Prostate gland (tissue), 2 donors: ENCODE results near the gene SPOUT1. TPM values are rescaled to one million over a fixed set of nuclear protein-coding genes. Genes with fewer than 3 reads are reported as not detected.
A peak's percentile ranks its signal among the peaks of the same experiment; 100 is the strongest.

Experiments
- DNase-seq: peaks from one replicate; pipeline ENCODE4 v3.0.0-alpha.2; 2019; ENCODE audit warnings: low spot score
- H3K27ac ChIP-seq, 2 donors: fragments of 200-600 bp; sonication (generic); 2 replicates each; pipeline ENCODE4 v1.5.1; 2017 to 2019
- H3K27me3 ChIP-seq: fragments of 200-600 bp; sonication (generic); replicated peaks from 2 replicates; pipeline ENCODE4 v1.5.1; 2019; ENCODE audit not compliant: insufficient read depth
- H3K36me3 ChIP-seq, 2 donors: fragments of 200-600 bp; sonication (generic); 1 replicate in 1 of 2; 2 replicates in 1 of 2; pipeline versions ENCODE4 v1.5.1 to v1.8.1; 2017 to 2019
- H3K4me1 ChIP-seq: fragments of 200-600 bp; sonication (generic); replicated peaks from 2 replicates; pipeline ENCODE4 v1.5.1; 2019
- H3K4me3 ChIP-seq, 2 donors: fragments of 200-600 bp; sonication (generic); 2 replicates each; pipeline ENCODE4 v1.5.1; 2017 to 2019
- H3K9me3 ChIP-seq: fragments of 200-600 bp; sonication (generic); 2 replicates; pipeline ENCODE4 v1.5.1; 2017
- POLR2A ChIP-seq: fragments of 450-650 bp; IDR thresholded peaks from one replicate; pipeline ENCODE4 v1.6.1; 2016; ENCODE audit warnings: antibody characterized with exemption, mild to moderate bottlenecking
- POLR2AphosphoS5 ChIP-seq: sonication (generic); formaldehyde crosslinking; IDR thresholded peaks from one replicate; pipeline ENCODE4 v1.6.1; 2017; ENCODE audit warnings: antibody characterized with exemption
- WGBS: methylation state at CpG from one replicate; pipeline ENCODE4 v1.1.5; 2018; 5-methylcytosine and 5-hydroxymethylcytosine counted together
- intact Hi-C: fragments of 100-400 bp; cut with DNase I; formaldehyde crosslinking; loops from one replicate; pipeline ENCODE4 v1.14.2; 2022
- total RNA-seq, 2 donors: library from RNA; depleted of rRNA; stranded (reverse); fragments of >200 nt; gene quantifications; one replicate each; pipeline ENCODE4 v1.1.0, GENCODE V29; 2016
- TF ChIP-seq, protein P1 (sequence below), 4 experiments: fragments of 200-600 bp in 2 of 4; fragments of 450-650 bp in 2 of 4; sonication (generic) in 2 of 4; IDR thresholded peaks; 1 replicate in 3 of 4; 2 replicates in 1 of 4; pipeline ENCODE4 v1.5.1; 2016 to 2019; ENCODE audit warnings: antibody characterized with exemption in 4 of 4, mild to moderate bottlenecking in 2 of 4, moderate library complexity in 2 of 4

SPOUT1 gene
- total RNA-seq, 2 donors from 2014 or later = 45.8 to 47.5 TPM

DNA sequence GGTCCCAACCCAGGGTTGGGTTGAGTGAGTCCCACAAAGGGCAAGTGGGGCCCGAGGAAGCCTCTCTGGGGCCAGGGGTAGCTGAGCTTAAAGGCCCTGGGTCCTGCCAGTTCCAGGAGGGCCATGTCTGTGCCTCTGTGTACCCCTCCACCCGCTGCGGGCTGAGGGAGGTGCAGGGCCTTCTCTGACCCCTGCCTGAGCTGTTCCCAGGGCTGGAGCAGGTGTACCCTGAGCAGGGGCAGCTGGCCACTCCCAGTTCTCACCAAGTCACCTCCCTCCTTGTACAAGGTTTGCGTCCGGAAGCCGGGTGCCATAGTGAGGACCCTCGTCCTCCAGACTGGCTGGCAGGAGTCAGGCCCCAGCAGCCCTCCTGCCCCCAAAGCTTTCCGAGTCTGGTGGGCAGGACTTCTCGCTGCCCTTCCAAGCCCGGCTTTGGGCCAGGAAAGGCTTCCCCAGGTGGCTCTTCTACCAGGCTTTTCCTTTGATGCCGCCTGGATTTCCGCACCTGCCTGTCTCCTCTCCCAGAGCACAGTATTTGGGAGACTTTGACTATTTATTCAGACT lies 20.5 kb downstream of the SPOUT1 start:
- peaks cover 8 to 19% of the 10 kb centered on the region in 2 donors for H3K36me3 ChIP-seq
- TF ChIP-seq POLR2AphosphoS5 (no peak), POLR2A (no peak)
- TF ChIP-seq, protein P1, sequence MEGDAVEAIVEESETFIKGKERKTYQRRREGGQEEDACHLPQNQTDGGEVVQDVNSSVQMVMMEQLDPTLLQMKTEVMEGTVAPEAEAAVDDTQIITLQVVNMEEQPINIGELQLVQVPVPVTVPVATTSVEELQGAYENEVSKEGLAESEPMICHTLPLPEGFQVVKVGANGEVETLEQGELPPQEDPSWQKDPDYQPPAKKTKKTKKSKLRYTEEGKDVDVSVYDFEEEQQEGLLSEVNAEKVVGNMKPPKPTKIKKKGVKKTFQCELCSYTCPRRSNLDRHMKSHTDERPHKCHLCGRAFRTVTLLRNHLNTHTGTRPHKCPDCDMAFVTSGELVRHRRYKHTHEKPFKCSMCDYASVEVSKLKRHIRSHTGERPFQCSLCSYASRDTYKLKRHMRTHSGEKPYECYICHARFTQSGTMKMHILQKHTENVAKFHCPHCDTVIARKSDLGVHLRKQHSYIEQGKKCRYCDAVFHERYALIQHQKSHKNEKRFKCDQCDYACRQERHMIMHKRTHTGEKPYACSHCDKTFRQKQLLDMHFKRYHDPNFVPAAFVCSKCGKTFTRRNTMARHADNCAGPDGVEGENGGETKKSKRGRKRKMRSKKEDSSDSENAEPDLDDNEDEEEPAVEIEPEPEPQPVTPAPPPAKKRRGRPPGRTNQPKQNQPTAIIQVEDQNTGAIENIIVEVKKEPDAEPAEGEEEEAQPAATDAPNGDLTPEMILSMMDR (IDR thresholded peaks at IDR 0.05) = no peak
- no peak for DNase-seq
- WGBS = 90% methylated on average over 12 of the region's 12 CpGs
- intact Hi-C loops = no loop called here
- no peaks in the 10 kb centered on the region for H3K9me3 ChIP-seq
- H3K27me3 ChIP-seq = no peaks in the 10 kb centered on the region
- H3K27ac ChIP-seq = no peak overlapping the region
- H3K4me1 ChIP-seq = no peaks in the 10 kb centered on the region
- no peak overlapping the region for H3K4me3 ChIP-seq

DNA sequence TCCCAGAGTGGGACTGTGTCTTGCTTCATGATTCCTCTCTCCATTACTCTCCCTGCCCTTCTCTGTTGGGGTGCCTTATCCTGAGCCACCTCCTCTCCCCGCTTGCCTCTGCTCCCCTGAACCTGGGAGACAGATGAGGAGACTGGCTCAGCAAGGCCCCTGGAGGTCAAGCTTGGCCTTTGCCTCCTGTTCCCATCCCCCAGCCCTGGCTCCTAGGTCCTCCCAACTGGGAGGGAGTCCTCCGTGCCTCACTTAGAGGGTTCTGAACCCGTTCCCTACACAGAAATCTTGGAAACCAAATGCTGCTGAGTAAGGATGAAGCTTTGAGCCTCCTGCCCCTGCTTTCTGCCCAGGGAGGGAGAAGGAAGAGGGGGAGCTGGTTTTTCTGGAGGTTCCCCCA lies 21.1 kb downstream of the SPOUT1 start:
- 86% methylated on average over 3 of the region's 3 CpGs for WGBS
- intact Hi-C loops = no loop called here
- H3K36me3 ChIP-seq = peaks cover 8 to 19% of the 10 kb centered on the region in 2 donors

DNA sequence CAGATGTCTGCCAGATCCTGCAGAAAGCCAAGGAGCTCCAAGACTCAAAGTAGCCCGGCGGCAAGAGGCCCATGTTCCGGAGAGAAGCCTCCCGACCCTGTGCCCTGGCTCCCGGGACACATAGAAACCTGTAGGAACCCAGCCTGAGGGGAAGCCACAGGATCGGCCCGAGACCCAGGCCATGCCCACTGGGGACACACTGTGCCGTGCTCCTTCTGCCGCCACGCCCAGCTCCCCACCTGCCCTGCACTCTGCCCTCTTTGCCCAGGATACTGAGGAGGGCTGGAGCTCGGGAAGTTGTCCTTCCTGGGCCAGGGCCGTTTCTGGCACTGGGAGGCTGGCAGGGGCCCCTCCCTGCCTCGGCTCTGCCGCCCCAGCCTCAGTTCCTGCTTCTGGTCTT lies 21.8 kb downstream of the SPOUT1 start:
- Histone ChIP-seq H3K36me3 (peaks cover 8 to 19% of the 10 kb centered on the region in 2 donors), H3K4me3 (no peak overlapping the region), H3K4me1 (no peaks in the 10 kb centered on the region), H3K9me3 (no peaks in the 10 kb centered on the region), H3K27me3 (no peaks in the 10 kb centered on the region), H3K27ac (no peak overlapping the region)
- WGBS = 92% methylated on average over 13 of the region's 14 CpGs
- no peak for DNase-seq
- intact Hi-C loops = no loop called here
- TF ChIP-seq POLR2AphosphoS5 (no peak), POLR2A (no peak)
- TF ChIP-seq, protein P1 (IDR thresholded peaks at IDR 0.05) = no peak

More for the DNA sequence above, 21.1 kb downstream of the SPOUT1 start:
- Histone ChIP-seq H3K9me3 (no peaks in the 10 kb centered on the region), H3K4me3 (no peak overlapping the region), H3K27me3 (no peaks in the 10 kb centered on the region), H3K4me1 (no peaks in the 10 kb centered on the region), H3K27ac (no peak overlapping the region)
- TF ChIP-seq POLR2A = no peak
- TF ChIP-seq, protein P1 (IDR thresholded peaks at IDR 0.05) = no peak
- no peak for TF ChIP-seq POLR2AphosphoS5
- DNase-seq = no peak

DNA sequence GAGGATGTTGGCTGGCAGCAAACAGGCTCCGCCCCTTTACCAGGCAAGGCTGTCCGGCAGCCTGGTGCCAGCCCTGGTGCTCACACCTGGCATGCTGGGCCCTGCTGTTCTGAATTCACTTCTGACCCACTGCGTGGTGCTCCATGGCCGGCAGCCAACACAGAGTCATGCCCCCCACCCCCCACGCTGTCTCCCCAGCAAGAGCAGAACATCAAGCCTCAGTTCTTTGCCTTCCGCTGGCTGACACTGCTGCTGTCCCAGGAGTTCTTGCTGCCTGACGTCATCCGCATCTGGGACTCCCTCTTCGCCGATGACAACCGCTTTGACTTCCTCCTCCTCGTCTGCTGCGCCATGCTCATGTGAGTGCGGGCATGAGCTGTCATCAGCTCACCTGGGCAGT lies 23.9 kb downstream of the SPOUT1 start:
- H3K4me3 ChIP-seq = no peak overlapping the region
- H3K4me1 ChIP-seq = no peaks in the 10 kb centered on the region
- H3K9me3 ChIP-seq = no peaks in the 10 kb centered on the region
- intact Hi-C loops = no loop called here
- no peaks in the 10 kb centered on the region for H3K27me3 ChIP-seq
- DNase-seq = no peak
- no peak overlapping the region for H3K27ac ChIP-seq
- TF ChIP-seq, protein P1 (IDR thresholded peaks at IDR 0.05) = no peak
- no peak for TF ChIP-seq POLR2AphosphoS5
- TF ChIP-seq POLR2A = no peak
- peaks cover 8 to 19% of the 10 kb centered on the region in 2 donors for H3K36me3 ChIP-seq
- 87% methylated on average over 14 of the region's 14 CpGs for WGBS

DNA sequence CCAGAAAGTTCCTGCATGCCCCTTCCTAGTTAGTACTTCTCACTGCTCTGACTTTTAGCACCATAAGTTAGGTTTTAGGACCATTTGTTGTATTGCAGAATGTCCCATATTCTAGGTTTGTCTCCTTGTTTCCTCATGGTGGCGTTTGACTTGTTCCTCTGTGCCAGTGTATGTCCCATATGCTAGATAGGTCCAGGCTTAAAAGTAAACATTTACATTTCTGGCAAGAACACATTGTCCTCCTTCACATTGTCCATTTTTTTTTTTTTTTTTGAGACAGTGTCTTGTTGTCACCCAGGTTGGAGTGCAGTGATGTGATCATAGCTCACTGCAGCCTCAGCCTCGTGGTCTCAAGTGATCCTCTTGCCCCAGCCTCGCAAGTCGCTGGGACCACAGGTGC lies 27.1 kb downstream of the SPOUT1 start:
- DNase-seq = no peak
- peaks cover 8 to 14% of the 10 kb centered on the region in 2 donors for H3K36me3 ChIP-seq
- H3K4me1 ChIP-seq = no peaks in the 10 kb centered on the region
- intact Hi-C loops = no loop called here
- TF ChIP-seq, protein P1 (IDR thresholded peaks at IDR 0.05) = peak in 1 of 4 experiments; percentile 13
- TF ChIP-seq POLR2AphosphoS5 (peak; percentile 78), POLR2A (no peak)
- H3K27ac ChIP-seq = peak overlapping the region in 1 of 2 donors; percentile 55
- no peaks in the 10 kb centered on the region for H3K9me3 ChIP-seq
- 77% methylated on average over 4 of the region's 4 CpGs for WGBS
- H3K27me3 ChIP-seq = no peaks in the 10 kb centered on the region
- H3K4me3 ChIP-seq = no peak overlapping the region
